Fibroblast of skin of left quadriceps (primary cell): ENCODE measurements around the gene RARG.

Experiments used
- DNase-seq, 2 experiments: peaks; one replicate each; pipeline ENCODE4 v3.0.0-alpha.2; 2013; ENCODE audit warnings: low read depth in 2 of 2

Gene RARG

GRCh38 chr12:53245286-53245685 is 13.3 kb upstream of the RARG start:
- DNase-seq = no peak

DNA sequence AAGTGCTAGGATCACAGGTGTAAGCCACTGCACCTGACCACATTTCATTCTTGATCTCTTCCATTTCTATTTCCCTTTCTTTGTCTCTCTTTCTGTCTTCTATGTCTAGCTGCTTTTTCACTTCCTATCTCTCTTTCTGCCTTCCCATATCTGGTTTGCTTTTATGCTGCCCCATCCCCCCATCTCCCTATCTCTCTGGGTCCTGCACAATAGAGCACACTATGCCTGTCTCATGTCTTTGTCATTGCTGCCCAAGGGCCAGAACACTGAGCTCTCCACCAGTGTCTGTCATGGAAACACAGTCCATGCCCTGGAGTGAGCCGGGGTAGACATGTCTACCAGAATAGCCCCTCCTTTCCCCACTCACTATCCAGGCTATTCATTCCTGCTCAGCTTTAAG is 12.3 kb upstream of the RARG start:
- no peak for DNase-seq

- DNase-seq = no peak
Measured at GRCh38 chr12:53241623-53242412, 9.8 kb upstream of the RARG start.

DNA sequence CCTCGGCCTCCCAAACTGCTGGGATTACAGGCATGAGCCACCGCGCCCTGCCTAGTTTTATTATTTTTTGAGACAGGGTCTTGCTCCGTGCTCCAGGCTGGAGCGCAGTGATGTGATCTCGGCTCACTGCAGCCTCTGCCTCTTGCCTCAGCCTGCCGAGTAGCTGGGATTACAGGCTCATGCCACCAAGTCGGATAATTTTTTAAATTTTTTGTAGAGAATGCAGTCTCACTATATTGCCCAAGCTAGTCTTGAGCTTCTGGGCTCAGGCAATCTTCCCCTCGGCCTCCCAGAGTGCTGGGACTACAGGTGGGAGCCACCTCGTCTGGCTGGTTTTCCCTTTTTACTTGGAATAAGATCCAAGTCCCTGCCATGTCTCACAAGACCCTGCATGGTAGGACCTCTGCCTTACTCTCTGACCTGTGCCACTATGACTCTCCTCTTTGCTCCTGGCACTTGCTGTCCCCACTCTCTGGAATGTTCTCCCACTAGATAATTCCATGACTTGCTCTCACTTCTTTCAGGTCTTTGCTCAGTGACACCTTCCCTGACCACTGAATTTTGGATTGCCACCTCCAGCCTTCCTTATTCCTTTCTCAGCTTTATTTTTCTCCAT is 7.7 kb upstream of the RARG start:
- DNase-seq = no peak

- DNase-seq = no peak
Measured at GRCh38 chr12:53236443-53237111, 4.6 kb upstream of the RARG start.

GRCh38 chr12:53235742-53236442 is 3.9 kb upstream of the RARG start:
- no peak for DNase-seq

DNA sequence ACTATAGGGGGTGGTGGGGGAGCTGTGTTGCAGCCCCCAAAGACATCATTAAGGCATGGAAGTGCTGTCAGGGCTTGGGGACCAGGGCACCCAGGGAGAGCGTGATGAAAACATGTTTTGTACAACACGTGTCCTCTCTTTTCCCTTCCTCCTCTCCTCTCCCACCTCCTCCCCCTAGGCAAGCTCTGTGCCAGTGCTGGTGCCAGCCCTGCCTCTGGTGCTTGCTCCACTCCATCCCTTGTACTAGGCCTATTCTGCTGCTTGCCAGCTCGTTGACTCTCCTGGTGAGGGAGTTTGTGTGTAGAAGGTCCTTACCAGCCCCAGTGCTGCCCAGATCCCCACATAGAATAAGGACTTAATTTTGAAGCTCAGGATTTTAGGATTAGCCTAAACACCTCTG is 3.2 kb upstream of the RARG start:
- DNase-seq = no peak

- no peak for DNase-seq
Measured at GRCh38 chr12:53234271-53234914, 2.4 kb upstream of the RARG start.

GRCh38 chr12:53233671-53234121 is 1.7 kb upstream of the RARG start:
- no peak for DNase-seq

GRCh38 chr12:53232646-53233461 is 845 bp upstream of the RARG start:
- DNase-seq = no peak

GRCh38 chr12:53231671-53231920 is 413 bp downstream of the RARG start:
- no peak for DNase-seq

- no peak for DNase-seq
Measured at GRCh38 chr12:53230108-53230845, 1.7 kb downstream of the RARG start.

DNA sequence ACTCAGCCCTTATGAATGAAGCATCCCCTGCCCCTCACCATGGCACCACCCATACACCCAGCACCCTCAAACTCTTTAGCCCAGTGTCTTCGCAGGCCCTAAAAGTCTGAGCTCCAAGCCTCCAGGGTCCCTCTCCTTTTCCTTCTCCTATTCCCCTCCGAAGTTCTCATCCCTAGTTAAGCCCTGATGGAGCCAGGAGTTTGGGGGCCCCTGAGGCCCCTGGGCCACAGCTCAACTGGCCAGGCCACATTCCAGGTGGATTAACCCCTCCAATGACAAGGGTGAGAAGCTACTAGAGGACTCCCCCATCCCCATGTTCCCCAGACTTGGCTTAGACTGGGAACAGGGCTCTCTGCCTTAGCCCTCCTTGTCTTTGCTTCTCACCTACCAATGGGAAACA is 2.6 kb downstream of the RARG start:
- no peak for DNase-seq

GRCh38 chr12:53227836-53228235 is 4.2 kb downstream of the RARG start:
- DNase-seq = no peak

DNA sequence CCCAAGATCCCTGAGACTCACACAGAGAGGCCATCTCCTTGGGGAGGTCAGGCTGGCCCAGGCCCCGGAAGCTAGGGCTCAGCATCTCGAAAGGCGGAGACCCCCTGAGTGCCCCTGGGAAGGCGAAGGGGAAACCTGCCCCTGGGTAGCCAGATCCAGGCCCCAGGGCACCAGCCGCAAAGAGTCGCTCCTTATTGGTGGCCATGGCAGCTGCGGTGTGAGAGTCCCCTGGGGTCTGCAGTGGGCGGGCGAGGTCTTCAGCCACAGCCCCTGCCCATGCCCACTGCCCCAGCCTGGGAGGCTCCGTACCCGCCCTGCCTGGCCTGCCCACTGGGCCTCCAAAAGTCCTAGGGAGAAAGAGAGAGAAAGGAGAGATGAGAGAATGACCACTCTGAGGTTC is 4.7 kb downstream of the RARG start:
- no peak for DNase-seq

DNA sequence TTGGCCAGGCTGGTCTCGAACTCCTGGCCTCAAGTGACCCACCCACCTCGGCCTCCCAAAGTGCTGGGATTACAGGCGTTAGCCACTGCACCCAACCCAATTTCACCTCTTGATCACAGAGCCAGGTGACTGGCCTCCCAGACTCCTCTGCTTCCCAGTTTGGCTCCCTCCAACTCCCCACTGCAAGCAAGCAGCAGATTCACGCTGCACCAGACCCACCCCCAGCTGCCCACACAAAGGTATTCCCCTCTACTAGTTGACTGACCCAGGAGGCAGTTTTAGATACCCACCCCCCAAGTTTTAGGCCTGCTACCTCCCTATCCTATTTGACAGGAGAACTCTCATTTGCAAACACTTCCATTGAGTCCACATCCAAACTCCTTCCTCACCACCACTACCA is 5.2 kb downstream of the RARG start:
- DNase-seq = no peak

DNA sequence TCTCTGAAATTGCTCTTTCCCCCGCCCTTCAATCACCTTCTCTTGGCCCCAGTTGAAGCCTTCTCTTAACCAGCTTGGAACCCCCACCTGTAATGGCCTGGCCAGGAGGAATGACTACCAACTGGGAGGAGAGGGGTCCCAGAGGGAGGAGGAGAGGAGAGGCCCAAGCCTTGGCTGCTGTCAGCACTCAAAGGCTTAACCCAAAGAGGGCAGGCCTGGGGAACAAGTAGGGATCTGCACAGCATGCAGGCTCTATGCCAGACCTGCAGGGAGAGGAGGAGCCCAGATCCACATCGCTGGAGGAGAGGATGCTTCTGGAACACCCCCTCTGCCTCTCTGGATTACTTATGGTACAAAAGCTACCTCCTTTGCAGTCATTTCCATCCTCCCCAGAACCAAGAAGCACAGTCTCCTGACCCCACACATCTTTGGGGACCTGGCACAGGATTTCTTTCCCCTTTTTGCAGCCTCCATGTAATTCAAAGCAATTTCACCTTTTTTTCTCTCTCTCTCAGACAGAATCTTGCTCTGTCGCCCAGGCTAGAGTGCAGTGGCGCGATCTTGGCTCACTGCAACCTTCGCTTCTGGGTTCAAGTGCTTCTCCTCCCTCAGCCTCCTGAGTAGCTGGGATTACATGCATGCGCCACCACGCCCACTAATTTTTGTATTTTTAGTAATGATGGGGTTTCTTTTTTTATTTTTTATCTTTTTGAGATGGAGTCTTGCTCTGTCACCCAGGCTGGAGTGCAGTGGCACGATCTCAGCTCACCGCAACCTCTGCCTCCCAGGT is 6.2 kb downstream of the RARG start:
- DNase-seq = no peak

DNA sequence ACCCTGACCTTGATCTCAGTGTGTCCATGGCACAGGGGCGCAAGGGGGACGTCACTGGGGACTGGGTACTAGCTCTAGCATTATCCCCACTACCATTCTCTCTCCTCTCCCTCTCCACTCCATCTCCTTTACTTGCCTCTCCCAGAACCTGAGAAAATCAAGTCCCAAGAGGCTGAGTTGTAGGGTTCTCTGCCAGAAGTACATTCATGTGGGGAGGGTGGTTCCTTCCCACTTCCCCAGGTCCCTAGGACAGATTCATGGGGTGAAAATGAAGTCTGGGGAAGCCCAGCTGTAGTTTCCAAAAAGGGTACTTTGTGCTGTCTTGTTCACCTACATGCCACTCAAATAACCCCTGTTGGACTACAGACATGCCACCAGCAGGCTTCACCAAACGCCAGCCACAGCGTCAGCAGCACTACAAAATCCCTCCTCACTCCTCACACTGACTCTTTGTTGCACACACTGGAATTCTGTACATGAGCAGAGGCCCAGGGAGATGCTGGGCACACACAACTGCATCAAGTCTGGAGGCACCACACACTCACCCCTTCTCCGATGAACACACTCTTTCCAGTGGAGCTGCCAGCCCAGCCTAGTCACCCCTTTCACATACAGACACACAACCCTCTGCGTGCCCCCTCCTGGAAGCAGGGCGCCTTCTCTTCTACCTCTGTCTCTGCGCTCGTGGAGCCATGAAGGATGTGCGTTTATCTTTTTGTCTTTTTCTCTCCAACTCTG is 6.9 kb downstream of the RARG start:
- DNase-seq = no peak
